Smooth muscle cell (in vitro differentiated cells): ENCODE results near the gene VPS52. TPM values are rescaled to one million over a fixed set of nuclear protein-coding genes. Genes with fewer than 3 reads are reported as not detected.
A peak's percentile ranks its signal among the peaks of the same experiment; 100 is the strongest.

Experiments used
- DNase-seq: peaks from one replicate; lab custom pipeline; 2025; ENCODE audit not compliant: unreplicated experiment; lab: John Stamatoyannopoulos, UW
- H2AFZ ChIP-seq: fragments of 200-600 bp; sonication (generic); 2 replicates; pipeline ENCODE4 v1.6.0; 2016; ENCODE audit warnings: antibody characterized with exemption, low read depth, mild to moderate bottlenecking
- H3F3A ChIP-seq: fragments of 200-600 bp; sonication (generic); 2 replicates; pipeline ENCODE4 v1.6.0; 2017; ENCODE audit warnings: antibody characterized with exemption, low read depth
- H3K27ac ChIP-seq: fragments of 200-600 bp; sonication (generic); 2 replicates; pipeline ENCODE4 v1.5.1; 2016; ENCODE audit warnings: low read depth, mild to moderate bottlenecking
- H3K27me3 ChIP-seq: fragments of 200-600 bp; sonication (generic); 2 replicates; pipeline ENCODE4 v1.6.1; 2016; ENCODE audit warnings: low read depth, mild to moderate bottlenecking
- H3K36me3 ChIP-seq: fragments of 200-600 bp; sonication (generic); 2 replicates; pipeline ENCODE4 v1.5.1; 2016; ENCODE audit warnings: low read depth
- H3K4me1 ChIP-seq: fragments of 200-600 bp; sonication (generic); 2 replicates; pipeline ENCODE4 v1.5.1; 2016; ENCODE audit warnings: low read depth
- H3K4me2 ChIP-seq: fragments of 200-600 bp; sonication (generic); 2 replicates; pipeline ENCODE4 v1.6.0; 2016; ENCODE audit warnings: mild to moderate bottlenecking
- H3K4me3 ChIP-seq: fragments of 200-600 bp; sonication (generic); 2 replicates; pipeline ENCODE4 v1.5.1; 2016; ENCODE audit warnings: mild to moderate bottlenecking
- H3K79me2 ChIP-seq: fragments of 200-600 bp; sonication (generic); 2 replicates; pipeline ENCODE4 v1.6.0; 2016; ENCODE audit warnings: low read depth, mild to moderate bottlenecking
- H3K9ac ChIP-seq: fragments of 200-600 bp; sonication (generic); 2 replicates; pipeline ENCODE4 v1.6.0; 2016; ENCODE audit warnings: low read depth
- H3K9me3 ChIP-seq: fragments of 200-600 bp; sonication (generic); replicated peaks from 2 replicates; pipeline ENCODE4 v1.5.1; 2016; ENCODE audit warnings: low read depth
- H4K20me1 ChIP-seq: fragments of 200-600 bp; sonication (generic); 2 replicates; pipeline ENCODE4 v1.6.0; 2016; ENCODE audit warnings: low read depth
- CTCF ChIP-seq: fragments of 200-600 bp; sonication (generic); IDR thresholded peaks from 2 replicates; pipeline ENCODE4 v1.5.1; 2017; ENCODE audit warnings: borderline replicate concordance, mild to moderate bottlenecking, antibody characterized with exemption; ENCODE audit not compliant: insufficient read depth, poor library complexity, severe bottlenecking
- WGBS: methylation state at CpG from one replicate; pipeline ENCODE4 v1.1.7; 2016; ENCODE audit warnings: low lambda C conversion rate; 5-methylcytosine and 5-hydroxymethylcytosine counted together
- polyA plus RNA-seq: library from polyadenylated mRNA; unstranded; fragments of >200 nt; fragmentation: Nextera tagmentation; extraction: Ambion mirVana; gene quantifications from 2 replicates; pipeline ENCODE4 v1.2.1, GENCODE V29; 2016
- total RNA-seq: library from RNA; depleted of rRNA; stranded (reverse); fragments of >200 nt; gene quantifications from 2 replicates; pipeline ENCODE4 v1.2.3, GENCODE V29; 2014

The VPS52 gene
- total and polyA plus RNA-seq, 2 experiments from 2014 or later: 22.6 to 34.7 TPM

DNA sequence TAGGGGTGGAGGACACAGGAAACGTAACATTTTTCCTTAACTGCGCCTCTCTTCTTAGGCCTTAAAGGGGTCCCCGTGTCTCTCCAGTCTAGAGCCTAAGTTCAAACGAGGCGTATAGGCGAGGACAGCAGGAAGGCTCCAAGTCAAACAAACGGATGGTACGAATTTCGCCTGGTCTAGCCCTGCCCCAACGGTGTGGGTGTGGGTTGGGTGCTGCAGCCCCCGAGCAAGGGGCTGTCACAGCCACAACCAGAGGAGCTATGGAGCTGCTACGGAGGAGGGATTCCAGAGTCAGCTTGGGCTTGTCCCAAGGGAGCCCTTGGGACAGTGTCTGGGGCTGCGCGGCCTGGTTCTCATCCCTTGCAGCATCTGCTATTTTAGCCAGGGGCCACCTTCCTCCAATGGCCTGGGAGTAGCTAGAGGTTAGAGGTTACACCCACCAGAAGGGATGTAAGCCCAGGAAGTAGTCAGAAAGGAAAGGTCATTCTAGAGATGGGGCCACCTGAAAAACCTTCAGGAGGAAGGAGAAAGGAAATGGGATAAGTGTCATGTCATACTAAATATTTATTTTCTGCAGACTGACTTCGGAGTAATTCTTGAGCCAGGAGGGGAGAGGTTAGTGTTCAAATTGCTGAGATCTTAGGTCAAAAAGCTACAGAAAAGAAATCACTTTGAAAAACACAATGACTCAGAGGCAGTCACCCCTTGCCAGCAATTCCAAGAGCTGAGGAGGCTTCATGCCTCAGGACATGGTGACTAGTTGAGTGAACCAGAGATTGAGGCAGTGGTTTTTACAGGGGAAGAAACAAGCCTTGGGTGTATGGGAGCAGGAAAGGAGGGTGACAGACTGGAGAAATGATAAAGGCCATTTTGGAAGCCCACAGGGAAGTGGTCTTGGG, 21.7 kb downstream of the VPS52 start:
- Histone ChIP-seq H2AFZ (peak overlapping the region; percentile 57), H4K20me1 (no peaks in the 10 kb centered on the region), H3K4me2 (peak overlapping the region; percentile 90), H3K79me2 (no peaks in the 10 kb centered on the region), H3F3A (no peaks in the 10 kb centered on the region), H3K9me3 (no peaks in the 10 kb centered on the region), H3K36me3 (no peaks in the 10 kb centered on the region), H3K4me3 (peak overlapping the region; percentile 53), H3K27ac (peak overlapping the region; percentile 73), H3K4me1 (peaks cover 15% of the 10 kb centered on the region), H3K9ac (peak overlapping the region; percentile 72), H3K27me3 (no peaks in the 10 kb centered on the region)
- 35% methylated on average over 15 of the region's 15 CpGs for WGBS
- no peak for TF ChIP-seq CTCF
- no peak for DNase-seq

DNA sequence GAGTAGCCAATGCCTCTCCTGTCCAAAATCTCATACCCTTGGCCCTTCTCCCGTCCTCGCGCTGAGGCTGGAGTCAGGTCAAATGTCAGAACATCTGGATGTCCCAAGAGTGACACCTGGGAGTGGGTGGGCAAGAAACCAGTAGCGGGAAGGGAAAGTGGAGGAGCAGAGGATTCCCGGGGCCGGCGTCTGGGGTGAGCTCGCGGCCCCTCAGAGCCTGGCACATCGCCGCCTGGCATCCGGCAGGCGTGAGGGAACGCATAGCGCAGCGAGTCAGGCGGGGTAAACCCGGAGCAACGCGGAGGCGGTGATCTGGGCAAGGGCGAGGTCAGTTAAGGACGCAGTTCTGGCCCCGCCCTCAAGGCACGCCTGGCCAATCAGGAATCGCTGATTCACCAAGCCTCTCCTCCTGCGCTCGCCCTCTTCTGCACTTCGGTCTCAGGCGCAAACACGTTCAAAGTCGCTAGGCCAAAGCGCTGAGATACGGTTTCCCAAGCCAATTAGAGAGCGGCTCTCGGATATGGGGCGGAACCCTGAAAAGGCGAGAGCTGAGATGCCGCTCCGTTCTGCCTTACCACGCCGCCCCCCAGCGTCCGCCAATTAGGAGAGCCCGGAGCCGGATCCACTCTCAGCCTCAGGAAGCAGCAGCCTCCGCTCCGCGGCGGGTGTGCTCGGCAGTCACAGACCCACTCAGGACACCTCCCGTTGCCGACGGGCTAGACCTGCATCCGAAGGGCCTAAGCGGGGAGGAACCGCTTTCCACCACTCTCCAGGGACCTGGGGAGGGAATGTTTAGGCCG, 22.5 kb downstream of the VPS52 start:
- H3K27me3 ChIP-seq: no peaks in the 10 kb centered on the region
- peaks cover 15% of the 10 kb centered on the region for H3K4me1 ChIP-seq
- H4K20me1 ChIP-seq: no peaks in the 10 kb centered on the region
- under 1% methylated on average over 58 of the region's 58 CpGs for WGBS
- no peak for TF ChIP-seq CTCF
- no peaks in the 10 kb centered on the region for H3K9me3 ChIP-seq
- H3K79me2 ChIP-seq: no peaks in the 10 kb centered on the region
- H3K9ac ChIP-seq: peak overlapping the region; percentile 72
- peak overlapping the region; percentile 73 for H3K27ac ChIP-seq
- H2AFZ ChIP-seq: peak overlapping the region; percentile 57
- peak overlapping the region; percentile 90 for H3K4me2 ChIP-seq
- H3K4me3 ChIP-seq: peak overlapping the region; percentile 53
- H3F3A ChIP-seq: no peaks in the 10 kb centered on the region
- no peaks in the 10 kb centered on the region for H3K36me3 ChIP-seq
- peak; percentile 98 for DNase-seq

GRCh38 chr6:33248643-33248931, 23.1 kb downstream of the VPS52 start:
- Histone ChIP-seq H3K4me3 (peak overlapping the region; percentile 53), H3K27me3 (peaks cover under 1% of the 10 kb centered on the region), H3K4me1 (peaks cover 15% of the 10 kb centered on the region), H3K9ac (peak overlapping the region; percentile 56), H3K9me3 (no peaks in the 10 kb centered on the region), H3K79me2 (no peaks in the 10 kb centered on the region), H2AFZ (peak overlapping the region; percentile 31), H3K27ac (peak overlapping the region; percentile 57), H3K4me2 (peak overlapping the region; percentile 90), H3F3A (no peaks in the 10 kb centered on the region), H3K36me3 (no peaks in the 10 kb centered on the region), H4K20me1 (no peaks in the 10 kb centered on the region)
- WGBS: 12% methylated on average over 18 of the region's 18 CpGs
- DNase-seq: no peak
- TF ChIP-seq CTCF: no peak
